Fibroblast of skin of right biceps (primary cell): Measurements from ENCODE around the gene SNX18.
A peak's percentile ranks its signal among the peaks of the same experiment; 100 is the strongest.

Source experiments
- DNase-seq: peaks from one replicate; pipeline ENCODE4 v3.0.0-alpha.2; 2013

SNX18 gene

DNA sequence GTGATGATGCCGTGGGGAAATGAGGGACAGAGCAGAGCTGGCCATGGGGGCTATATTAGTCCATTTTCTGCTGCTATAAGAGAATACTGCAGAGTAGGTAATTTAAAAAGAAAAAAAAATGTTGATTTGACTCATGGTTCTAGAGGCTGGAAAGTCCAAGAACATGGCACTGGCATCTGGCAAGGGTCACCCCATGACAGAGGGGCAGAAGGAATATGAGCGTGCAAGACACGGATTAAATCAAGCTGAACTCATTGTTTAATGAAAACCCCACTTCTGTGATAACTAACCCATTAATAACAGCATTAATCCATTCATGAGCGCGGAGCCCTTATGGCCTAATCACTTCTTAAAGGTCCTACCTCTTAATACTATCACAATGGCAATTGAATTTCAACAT lies 68.8 kb downstream of the SNX18 start:
- DNase-seq = no peak

- DNase-seq = peak; percentile 13
Observed at GRCh38 chr5:54589786-54590185, 72.2 kb downstream of the SNX18 start.

- DNase-seq = no peak
Observed at GRCh38 chr5:54590824-54591223, 73.3 kb downstream of the SNX18 start.

DNA sequence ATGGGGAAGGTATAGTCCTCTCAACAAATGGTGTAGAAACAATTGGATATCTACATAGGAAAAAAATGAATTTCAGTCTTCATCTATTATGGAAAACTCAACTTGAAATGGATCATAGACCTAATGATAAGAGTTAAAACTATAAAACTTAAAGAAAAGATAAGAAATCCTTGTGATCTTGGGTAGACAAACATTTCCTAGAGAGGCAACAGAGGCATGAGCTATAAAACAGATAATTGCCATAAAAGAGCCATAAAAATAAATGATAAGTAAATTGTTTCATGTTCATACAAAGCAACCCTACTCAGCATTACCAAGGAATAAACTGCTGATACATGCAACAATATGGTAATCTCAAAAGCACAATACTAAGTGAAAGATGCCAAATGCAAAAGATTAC lies 76.2 kb downstream of the SNX18 start:
- DNase-seq = no peak

GRCh38 chr5:54594181-54594580 lies 76.6 kb downstream of the SNX18 start:
- DNase-seq = no peak

DNA sequence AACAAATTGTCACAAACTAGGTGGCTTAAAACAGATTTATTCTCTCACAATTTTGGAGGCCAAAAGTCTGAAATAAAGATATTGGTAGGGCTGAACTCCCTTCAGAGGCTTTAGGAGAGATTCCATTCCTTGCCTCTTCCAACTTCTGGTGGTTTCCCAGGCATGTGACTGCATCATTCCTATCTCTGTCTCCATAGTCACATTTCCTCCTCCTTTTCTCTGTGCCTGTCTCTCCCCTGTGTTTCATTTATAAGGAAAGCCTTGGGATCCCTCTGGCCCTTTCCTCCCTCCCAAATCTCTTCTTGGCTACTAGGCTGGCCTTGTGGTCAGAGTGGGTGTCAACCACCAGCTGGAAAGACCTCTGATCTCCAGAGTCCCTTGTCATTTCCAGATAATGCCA lies 78.2 kb downstream of the SNX18 start:
- peak; percentile 37 for DNase-seq
